Measurements from ENCODE around the gene CATSPER4. TPM values are rescaled to one million over a fixed set of nuclear protein-coding genes. Genes with fewer than 3 reads are reported as not detected.

The CATSPER4 gene
- total and polyA plus RNA-seq, 2 of the 13 experiments (the other 11 are each of a cell fraction or from before 2014, with no cell fraction given) = not detected

DNA sequence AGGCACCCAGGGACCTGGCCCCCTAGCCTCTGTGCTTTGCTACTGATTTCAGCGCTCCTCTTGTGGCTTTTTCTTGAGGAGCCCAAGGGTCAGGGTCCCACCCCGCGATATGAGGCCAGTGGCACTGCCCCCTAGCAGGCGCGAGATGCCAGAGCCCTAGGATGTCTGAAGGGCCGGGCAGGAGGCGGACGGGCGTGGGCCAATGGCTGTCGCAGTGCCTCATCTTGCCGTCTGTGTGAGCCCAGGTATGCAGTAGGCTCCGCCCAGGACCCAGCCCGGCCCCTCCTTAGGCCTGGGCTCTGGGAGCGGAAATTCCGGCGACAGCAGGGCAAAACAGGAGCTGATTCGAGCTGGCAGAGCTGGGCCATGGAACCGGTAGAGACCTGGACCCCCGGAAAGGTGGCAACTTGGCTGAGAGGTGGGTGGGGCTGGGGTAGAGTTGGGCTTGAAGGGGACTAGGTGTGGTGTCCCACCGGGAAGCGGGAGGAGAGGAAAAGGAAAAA lies 13.2 kb upstream of the CATSPER4 start, which contains the start of gene CNKSR1 (continued):
- no peak for TF ChIP-seq SNAPC2 (CRISPR knock-in tag; IDR thresholded peaks at IDR 0.05)
- no peak for TF ChIP-seq ZNF577 (CRISPR knock-in tag; IDR thresholded peaks at IDR 0.05; ENCODE audit: borderline replicate concordance, low read depth)
- TF ChIP-seq RXRA (CRISPR knock-in tag; IDR thresholded peaks at IDR 0.05) = peak; percentile 42; the same call in 1 of the 2 replicates
- peak; percentile 39; the same call in 1 of the 2 replicates for TF ChIP-seq NFYB (CRISPR knock-in tag; IDR thresholded peaks at IDR 0.05)
- TF ChIP-seq ZNF232 (CRISPR knock-in tag; IDR thresholded peaks at IDR 0.05; ENCODE audit: borderline replicate concordance) = peak; percentile 22; the same call in 1 of the 2 replicates
- TF ChIP-seq, protein P1, sequence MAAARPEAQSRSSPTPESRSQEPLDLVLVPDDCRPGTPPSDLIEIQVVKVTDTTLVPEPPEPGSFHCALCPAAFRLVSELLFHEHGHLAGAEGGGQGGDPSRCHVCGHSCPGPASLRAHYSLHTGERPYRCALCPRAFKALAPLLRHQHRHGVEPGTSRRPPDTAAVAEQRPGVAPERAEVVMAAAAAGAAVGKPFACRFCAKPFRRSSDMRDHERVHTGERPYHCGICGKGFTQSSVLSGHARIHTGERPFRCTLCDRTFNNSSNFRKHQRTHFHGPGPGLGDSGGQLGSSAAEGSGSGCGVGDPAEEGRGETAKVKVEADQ (CRISPR knock-in tag; IDR thresholded peaks at IDR 0.05; ENCODE audit: borderline replicate concordance) = no peak
- TF ChIP-seq ZNF441 (CRISPR knock-in tag; IDR thresholded peaks at IDR 0.05; ENCODE audit: borderline replicate concordance) = peak; percentile 49; the same call in 1 of the 2 replicates
- peak; percentile 33; the same call in 1 of the 2 replicates for TF ChIP-seq PHF20 (CRISPR knock-in tag; IDR thresholded peaks at IDR 0.05)
- peak; percentile 40 for TF ChIP-seq XRCC5 (optimal IDR thresholded peaks at IDR 0.05; ENCODE audit: low read length)
- TF ChIP-seq ARID2 (CRISPR knock-in tag; IDR thresholded peaks at IDR 0.05; ENCODE audit: borderline replicate concordance) = peak; percentile 65; the same call in 1 of the 2 replicates
- TF ChIP-seq, protein P2, sequence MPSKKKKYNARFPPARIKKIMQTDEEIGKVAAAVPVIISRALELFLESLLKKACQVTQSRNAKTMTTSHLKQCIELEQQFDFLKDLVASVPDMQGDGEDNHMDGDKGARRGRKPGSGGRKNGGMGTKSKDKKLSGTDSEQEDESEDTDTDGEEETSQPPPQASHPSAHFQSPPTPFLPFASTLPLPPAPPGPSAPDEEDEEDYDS (CRISPR knock-in tag; IDR thresholded peaks at IDR 0.05) = peak; percentile 55; the same call in 1 of the 2 replicates
- TF ChIP-seq, protein P3, sequence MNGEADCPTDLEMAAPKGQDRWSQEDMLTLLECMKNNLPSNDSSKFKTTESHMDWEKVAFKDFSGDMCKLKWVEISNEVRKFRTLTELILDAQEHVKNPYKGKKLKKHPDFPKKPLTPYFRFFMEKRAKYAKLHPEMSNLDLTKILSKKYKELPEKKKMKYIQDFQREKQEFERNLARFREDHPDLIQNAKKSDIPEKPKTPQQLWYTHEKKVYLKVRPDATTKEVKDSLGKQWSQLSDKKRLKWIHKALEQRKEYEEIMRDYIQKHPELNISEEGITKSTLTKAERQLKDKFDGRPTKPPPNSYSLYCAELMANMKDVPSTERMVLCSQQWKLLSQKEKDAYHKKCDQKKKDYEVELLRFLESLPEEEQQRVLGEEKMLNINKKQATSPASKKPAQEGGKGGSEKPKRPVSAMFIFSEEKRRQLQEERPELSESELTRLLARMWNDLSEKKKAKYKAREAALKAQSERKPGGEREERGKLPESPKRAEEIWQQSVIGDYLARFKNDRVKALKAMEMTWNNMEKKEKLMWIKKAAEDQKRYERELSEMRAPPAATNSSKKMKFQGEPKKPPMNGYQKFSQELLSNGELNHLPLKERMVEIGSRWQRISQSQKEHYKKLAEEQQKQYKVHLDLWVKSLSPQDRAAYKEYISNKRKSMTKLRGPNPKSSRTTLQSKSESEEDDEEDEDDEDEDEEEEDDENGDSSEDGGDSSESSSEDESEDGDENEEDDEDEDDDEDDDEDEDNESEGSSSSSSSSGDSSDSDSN (CRISPR knock-in tag; IDR thresholded peaks at IDR 0.05) = peak; percentile 34; the same call in 1 of the 2 replicates
- TF ChIP-seq ZNF670 (CRISPR knock-in tag; IDR thresholded peaks at IDR 0.05; ENCODE audit: borderline replicate concordance) = 0 out of 2 replicates have a peak, but pooled peaks have one; percentile 55
- peak; percentile 34; the same call in 1 of the 2 replicates for TF ChIP-seq ZNF614 (CRISPR knock-in tag; IDR thresholded peaks at IDR 0.05; ENCODE audit: borderline replicate concordance)
- TF ChIP-seq RBFOX2 (IDR thresholded peaks at IDR 0.05; ENCODE audit: low read depth, low read length) = peak; percentile 63
- no peak for TF ChIP-seq ZSCAN12 (CRISPR knock-in tag; IDR thresholded peaks at IDR 0.05)
- peak; percentile 45 for TF ChIP-seq PTBP1 (IDR thresholded peaks at IDR 0.05; ENCODE audit: low read depth, low read length, poor library complexity, severe bottlenecking)
- peak; percentile 65 for TF ChIP-seq ZNF501 (CRISPR knock-in tag; IDR thresholded peaks at IDR 0.05)
- no peak for TF ChIP-seq RXRB (CRISPR knock-in tag; IDR thresholded peaks at IDR 0.05; ENCODE audit: borderline replicate concordance)
